NT2/D1 (cell line): ENCODE measurements around the gene RHO.

Experiments
- DNase-seq: peaks from one replicate; pipeline ENCODE4 v3.0.0-alpha.2; 2011; ENCODE audit warnings: low read depth, low spot score
- H3K27me3 ChIP-seq: 2 replicates; pipeline ENCODE4 v1.6.0; 2011; ENCODE audit warnings: mild to moderate bottlenecking; ENCODE audit not compliant: insufficient read length, insufficient read depth
- H3K36me3 ChIP-seq: 2 replicates; pipeline ENCODE4 v1.6.1; 2011; ENCODE audit warnings: mild to moderate bottlenecking, low read length, mixed read lengths; ENCODE audit not compliant: insufficient read depth, insufficient read length
- H3K4me1 ChIP-seq: 2 replicates; pipeline ENCODE4 v1.5.1; 2011; ENCODE audit not compliant: insufficient read depth, insufficient read length
- H3K4me3 ChIP-seq: 2 replicates; pipeline ENCODE4 v1.5.1; 2011; ENCODE audit warnings: low read depth; ENCODE audit not compliant: insufficient read length
- H3K9ac ChIP-seq: 2 replicates; pipeline ENCODE4 v1.6.0; 2011; ENCODE audit warnings: low read depth; ENCODE audit not compliant: insufficient read length
- H3K9me3 ChIP-seq: 2 replicates; pipeline ENCODE4 v1.5.1; 2011; ENCODE audit warnings: mild to moderate bottlenecking, low read length; ENCODE audit not compliant: insufficient read depth
- SUZ12 ChIP-seq: IDR thresholded peaks from 2 replicates; pipeline ENCODE4 v1.6.1; 2011; ENCODE audit not compliant: insufficient read length, insufficient read depth; ENCODE audit errors: extremely low read depth
- YY1 ChIP-seq: IDR thresholded peaks from 2 replicates; pipeline ENCODE4 v1.6.1; 2011; ENCODE audit not compliant: insufficient read length, insufficient read depth
- ZNF274 ChIP-seq: IDR thresholded peaks from 2 replicates; pipeline ENCODE4 v1.6.1; 2011; ENCODE audit warnings: mild to moderate bottlenecking, low read depth, low read length

The RHO gene

GRCh38 chr3:129556890-129557547, 28.6 kb downstream of the RHO start:
- Histone ChIP-seq H3K36me3 (peaks cover 96% of the 10 kb centered on the region), H3K4me3 (no peak overlapping the region), H3K4me1 (peaks cover 49% of the 10 kb centered on the region), H3K9me3 (no peaks in the 10 kb centered on the region), H3K9ac (no peak overlapping the region), H3K27me3 (no peaks in the 10 kb centered on the region)
- DNase-seq: no peak
- TF ChIP-seq YY1 (no peak), ZNF274 (no peak), SUZ12 (no peak)

DNA sequence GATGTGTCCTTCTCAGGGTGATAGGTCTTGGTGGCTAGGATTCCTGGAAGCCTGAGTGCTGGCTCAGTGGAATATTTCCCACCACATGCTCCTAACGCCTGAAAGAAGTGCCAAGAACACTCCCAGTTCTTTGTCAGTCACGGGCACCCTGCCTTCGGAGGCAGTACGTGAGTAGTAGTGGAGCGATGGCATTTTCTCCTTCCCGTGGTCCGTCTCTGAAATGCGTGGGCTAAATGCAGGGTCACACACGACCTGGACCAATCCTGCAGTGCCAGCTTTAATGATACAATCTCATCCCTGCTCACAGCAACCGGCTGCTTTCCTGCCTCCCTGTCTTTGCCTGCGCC, 29.1 kb downstream of the RHO start:
- no peak for DNase-seq
- peaks cover 96% of the 10 kb centered on the region for H3K36me3 ChIP-seq
- no peak overlapping the region for H3K9ac ChIP-seq
- no peaks in the 10 kb centered on the region for H3K9me3 ChIP-seq
- peaks cover 49% of the 10 kb centered on the region for H3K4me1 ChIP-seq
- H3K27me3 ChIP-seq: no peaks in the 10 kb centered on the region
- TF ChIP-seq ZNF274 (no peak), YY1 (no peak), SUZ12 (no peak)
- H3K4me3 ChIP-seq: no peak overlapping the region

- Histone ChIP-seq H3K27me3 (no peaks in the 10 kb centered on the region), H3K4me1 (peaks cover 42% of the 10 kb centered on the region), H3K4me3 (no peak overlapping the region), H3K9ac (peak overlapping the region; percentile 51), H3K36me3 (peaks cover 96% of the 10 kb centered on the region), H3K9me3 (no peaks in the 10 kb centered on the region)
- TF ChIP-seq ZNF274 (no peak), SUZ12 (no peak), YY1 (no peak)
- no peak for DNase-seq
Measured at GRCh38 chr3:129558081-129558771, 29.8 kb downstream of the RHO start.

GRCh38 chr3:129558772-129559564, 30.5 kb downstream of the RHO start:
- H3K9ac ChIP-seq: peak overlapping the region; percentile 51
- no peak for DNase-seq
- TF ChIP-seq SUZ12 (no peak), YY1 (no peak), ZNF274 (no peak)
- peaks cover 42% of the 10 kb centered on the region for H3K4me1 ChIP-seq
- H3K36me3 ChIP-seq: peaks cover 96% of the 10 kb centered on the region
- H3K27me3 ChIP-seq: no peaks in the 10 kb centered on the region
- no peaks in the 10 kb centered on the region for H3K9me3 ChIP-seq
- H3K4me3 ChIP-seq: no peak overlapping the region

DNA sequence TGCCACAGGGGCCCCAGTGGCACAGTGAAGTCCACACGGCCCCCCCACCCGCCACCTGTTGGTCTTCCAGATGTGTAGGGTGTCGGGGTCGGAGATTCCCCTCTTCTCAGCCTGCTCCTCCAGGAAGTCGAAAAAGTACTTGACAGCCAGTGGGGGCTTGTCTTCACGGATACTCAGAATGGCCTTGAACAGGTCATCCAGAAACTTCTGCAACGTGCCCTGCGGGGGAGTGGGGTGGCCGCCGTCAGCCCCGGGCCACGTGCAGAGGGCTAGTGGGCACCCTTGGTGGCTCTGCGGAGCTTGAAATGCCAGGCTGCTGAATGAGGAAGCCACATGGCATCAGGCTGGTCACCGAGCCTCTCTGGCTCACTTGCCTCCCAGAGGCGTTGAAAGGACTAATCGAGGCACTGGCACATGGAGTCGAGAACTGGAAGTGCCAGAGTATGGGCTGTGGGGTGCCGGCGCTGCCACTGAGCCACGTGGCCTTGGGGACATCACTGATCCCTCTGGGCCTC, 31.2 kb downstream of the RHO start:
- Histone ChIP-seq H3K27me3 (no peaks in the 10 kb centered on the region), H3K9ac (peak overlapping the region; percentile 12), H3K36me3 (peaks cover 97% of the 10 kb centered on the region), H3K9me3 (no peaks in the 10 kb centered on the region), H3K4me3 (no peak overlapping the region), H3K4me1 (peaks cover 40% of the 10 kb centered on the region)
- no peak for DNase-seq
- no peak for TF ChIP-seq SUZ12
- no peak for TF ChIP-seq YY1
- TF ChIP-seq ZNF274: no peak

GRCh38 chr3:129560269-129560787, 31.9 kb downstream of the RHO start:
- Histone ChIP-seq H3K4me3 (no peak overlapping the region), H3K9ac (peak overlapping the region; percentile 68), H3K27me3 (no peaks in the 10 kb centered on the region), H3K9me3 (no peaks in the 10 kb centered on the region), H3K36me3 (peaks cover 97% of the 10 kb centered on the region), H3K4me1 (peaks cover 43% of the 10 kb centered on the region)
- no peak for TF ChIP-seq ZNF274
- TF ChIP-seq YY1: no peak
- TF ChIP-seq SUZ12: no peak
- DNase-seq: no peak
